RPMI8226 (cell line): ENCODE data around the gene NOTO.

Experiments used
- DNase-seq: peaks from one replicate; pipeline ENCODE4 v3.0.0-alpha.2; 2015

NOTO gene

DNA sequence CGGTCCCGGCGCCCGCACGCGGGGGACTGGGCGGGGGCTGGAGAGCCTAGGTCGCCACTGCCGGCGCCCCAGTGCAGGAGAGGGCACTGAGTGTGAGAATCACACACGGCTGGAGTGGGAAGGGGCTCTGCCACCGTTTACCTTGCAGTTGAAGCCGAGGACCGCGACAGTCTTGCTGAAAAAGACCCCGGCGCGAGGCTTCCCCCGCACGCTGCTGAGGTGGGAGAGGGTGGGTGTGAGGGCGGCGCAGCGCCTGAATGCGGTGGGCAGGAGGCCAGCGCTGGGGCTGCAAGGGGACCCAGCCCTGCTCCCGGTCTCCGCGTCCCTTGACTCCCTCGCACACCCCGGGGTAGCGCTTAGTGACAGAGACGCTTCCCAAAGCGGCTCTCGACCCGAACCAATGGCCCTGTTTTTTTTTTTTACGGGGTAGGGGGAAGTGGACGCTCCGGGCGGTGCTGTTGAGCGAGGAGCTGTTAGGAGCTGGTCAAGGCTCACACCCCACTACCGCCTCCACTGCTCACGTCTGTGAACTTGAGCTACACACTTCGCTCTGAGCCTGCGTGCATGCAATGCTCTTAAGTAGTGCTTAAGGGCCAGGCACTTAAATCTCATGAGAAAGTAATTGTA lies 794 bp downstream of the NOTO start:
- DNase-seq, result no peak

DNA sequence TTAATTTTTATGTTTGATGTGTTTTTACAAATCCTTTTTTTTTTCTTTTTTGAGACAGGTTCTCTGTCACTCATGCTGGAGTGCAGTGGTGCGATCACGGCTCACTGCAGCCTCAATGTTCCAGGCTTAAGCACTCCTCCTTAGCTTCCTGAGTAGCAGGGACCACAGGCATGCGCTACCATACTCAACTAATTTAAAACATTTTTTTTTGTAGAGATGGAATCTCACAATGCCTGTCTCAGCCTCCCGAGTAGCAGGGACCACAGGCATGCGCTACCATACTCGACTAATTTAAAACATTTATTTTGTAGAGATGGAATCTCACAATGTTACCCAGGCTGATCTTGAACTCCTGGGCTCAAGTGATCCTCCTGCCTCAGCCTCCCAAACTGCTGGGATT lies 3.2 kb downstream of the NOTO start:
- DNase-seq, result no peak

DNA sequence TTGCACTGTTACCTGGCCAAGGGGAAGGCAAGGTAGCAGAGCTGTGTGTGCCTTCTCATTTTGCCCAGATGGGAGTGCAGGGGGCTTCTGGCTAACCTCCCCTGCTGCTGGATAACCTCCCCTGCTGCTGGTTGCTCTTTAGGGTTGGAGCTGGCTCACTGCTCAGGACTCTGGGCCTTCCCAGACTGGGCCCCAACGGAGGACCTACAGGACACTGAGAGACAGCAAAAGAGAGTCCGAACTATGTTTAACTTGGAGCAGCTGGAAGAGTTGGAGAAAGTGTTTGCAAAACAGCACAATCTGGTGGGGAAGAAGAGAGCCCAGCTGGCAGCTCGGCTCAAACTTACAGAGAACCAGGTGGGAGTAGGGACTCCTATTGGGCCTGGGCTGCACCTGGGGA lies 5.9 kb downstream of the NOTO start:
- peak; percentile 41 for DNase-seq

DNA sequence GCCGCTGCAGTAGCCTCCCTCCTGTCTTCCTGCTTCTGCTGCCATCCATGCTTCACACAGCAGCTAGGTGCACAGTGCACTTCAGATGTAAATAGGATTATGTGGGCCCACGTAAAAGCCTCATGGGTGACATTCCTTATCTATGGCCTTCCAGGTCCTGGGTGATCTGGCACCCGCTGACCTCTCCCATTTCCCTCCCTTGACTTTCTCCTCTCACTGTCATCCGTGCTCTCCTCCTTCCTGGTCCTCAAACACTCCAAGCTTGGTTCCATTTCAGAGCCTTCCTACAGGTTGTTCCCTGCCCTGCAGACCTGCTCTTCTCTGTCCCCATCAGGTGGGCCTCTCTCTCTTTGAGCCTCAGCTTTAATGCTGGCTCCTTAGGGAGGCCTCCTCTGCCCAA lies 7.6 kb downstream of the NOTO start:
- DNase-seq, result no peak

GRCh38 chr2:73210696-73211095 lies 8.3 kb downstream of the NOTO start:
- DNase-seq, result no peak

- no peak for DNase-seq
These were observed 9.7 kb downstream of the NOTO start for GRCh38 chr2:73212098-73212447.

DNA sequence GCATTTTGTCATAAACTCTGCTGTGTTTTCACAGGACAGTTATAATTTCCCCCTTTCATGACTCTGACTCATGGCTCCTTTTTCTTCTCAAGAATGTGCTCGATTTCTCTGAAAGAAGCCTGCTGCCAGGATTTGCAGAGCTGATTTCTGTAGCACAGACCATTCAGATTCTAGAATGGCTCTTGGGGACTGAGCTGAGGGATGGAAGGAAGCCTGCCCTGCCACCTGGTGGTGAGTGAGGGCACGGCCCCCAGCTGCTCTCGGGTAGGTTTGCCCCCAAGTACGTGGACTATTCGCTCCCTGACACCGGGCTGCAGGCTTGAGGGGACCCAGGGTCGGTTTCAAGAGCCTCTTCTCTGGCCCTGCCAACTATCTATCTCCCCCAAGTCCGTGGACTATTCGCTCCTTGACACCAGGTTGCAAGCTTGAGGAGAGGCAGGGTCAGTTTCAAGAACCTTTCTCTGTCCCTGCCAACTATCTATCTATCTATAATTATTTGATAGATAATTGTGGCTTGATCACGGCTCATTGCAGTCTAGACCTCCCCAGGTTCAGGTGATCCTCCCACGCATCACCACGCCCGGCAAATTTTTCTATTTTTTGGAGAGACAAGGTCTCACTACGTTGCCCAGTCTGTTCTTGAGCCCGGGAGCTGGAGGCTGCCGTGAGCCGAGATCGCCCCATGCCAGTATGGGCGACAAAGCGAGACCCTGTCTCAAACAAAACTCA lies 10.2 kb downstream of the NOTO start:
- DNase-seq, result peak; percentile 78

GRCh38 chr2:73214120-73215035 lies 12.0 kb downstream of the NOTO start, which contains the start of gene SMYD5:
Gene SMYD5 (plus strand): TSS chr2:73214245. CDS start chr2:73214267, 22 bp downstream.
- DNase-seq, result peak; percentile 92

DNA sequence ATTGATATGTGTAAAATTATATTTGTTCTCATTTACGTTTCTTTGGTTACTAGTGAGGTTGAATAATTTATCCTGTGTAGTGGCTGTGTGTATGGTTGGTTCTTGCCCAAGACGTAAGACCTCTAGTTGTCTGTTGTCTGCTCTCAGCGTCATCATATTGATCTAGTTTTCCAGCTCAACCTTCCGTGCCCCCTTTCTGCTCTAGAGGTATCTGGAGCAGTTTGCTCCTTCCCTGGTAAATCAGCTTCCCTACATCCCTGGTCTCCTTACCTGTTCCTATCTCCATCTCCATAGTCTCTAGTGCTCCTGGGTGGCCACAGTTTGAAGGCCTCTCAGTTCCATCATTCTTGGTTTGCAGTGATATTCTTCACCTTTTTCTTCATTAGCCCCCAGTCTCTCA lies 12.9 kb downstream of the NOTO start:
- DNase-seq, result no peak

GRCh38 chr2:73217160-73217559 lies 14.8 kb downstream of the NOTO start:
- no peak for DNase-seq

GRCh38 chr2:73217826-73218225 lies 15.5 kb downstream of the NOTO start:
- no peak for DNase-seq

- no peak for DNase-seq
These were observed 15.9 kb downstream of the NOTO start for GRCh38 chr2:73218298-73218697.

- no peak for DNase-seq
These were observed 21.4 kb downstream of the NOTO start for GRCh38 chr2:73223821-73224220.

DNA sequence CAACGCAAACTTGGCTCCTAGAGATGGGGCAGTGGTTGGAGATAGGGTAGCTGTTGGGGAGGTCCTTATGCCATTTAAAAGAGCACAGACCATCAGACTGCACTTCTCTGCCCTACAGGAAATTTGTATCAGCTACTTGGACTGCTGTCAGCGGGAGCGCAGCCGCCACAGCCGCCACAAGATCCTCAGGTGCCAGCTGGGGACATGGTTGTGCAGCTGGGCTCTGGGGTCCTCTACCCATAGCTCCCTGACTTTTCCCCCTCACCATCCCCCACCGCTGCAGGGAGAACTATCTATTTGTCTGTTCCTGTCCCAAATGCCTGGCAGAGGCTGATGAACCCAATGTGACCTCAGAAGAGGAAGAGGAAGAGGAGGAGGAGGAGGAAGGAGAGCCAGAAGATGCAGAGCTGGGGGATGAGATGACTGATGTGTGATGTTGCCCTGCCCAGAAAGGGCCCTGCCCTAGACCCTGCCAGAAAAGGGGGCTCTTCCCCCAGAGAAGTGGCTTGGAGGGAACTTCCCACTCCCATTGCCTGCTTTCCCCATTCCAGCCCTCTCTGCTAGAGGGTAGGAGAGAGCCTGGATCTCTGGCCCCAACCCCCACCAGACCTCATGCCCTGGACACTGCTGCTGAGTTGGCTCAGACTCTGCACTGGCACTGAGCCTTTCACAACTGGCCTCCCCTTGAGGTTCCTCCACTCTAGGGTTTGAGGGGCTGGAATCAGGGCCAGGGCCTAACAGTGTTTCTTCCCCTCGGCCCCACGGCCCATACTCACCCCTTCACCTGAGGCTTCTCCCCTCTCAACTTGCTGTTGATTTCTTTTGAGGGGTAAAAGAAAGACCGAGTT lies 23.4 kb downstream of the NOTO start:
- no peak for DNase-seq

DNA sequence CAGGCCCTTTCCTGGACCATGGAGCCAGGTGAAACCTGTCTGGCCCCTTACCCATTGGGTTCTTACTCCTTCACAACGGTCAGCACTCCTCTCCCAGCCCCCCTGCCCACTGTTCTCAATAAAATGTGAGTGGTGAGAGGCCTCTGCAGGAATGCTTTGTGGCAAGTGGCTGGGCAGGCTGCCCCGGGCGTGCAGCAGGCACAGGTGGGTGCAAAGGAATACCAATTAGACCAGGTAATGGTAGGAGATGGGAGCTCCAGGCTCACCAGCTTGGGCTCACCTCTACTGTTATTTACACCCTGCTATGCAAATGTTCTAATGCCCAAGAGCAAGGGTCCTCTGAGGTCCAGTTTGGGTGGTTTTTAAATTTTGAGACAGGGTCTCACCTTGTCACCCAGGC lies 24.7 kb downstream of the NOTO start:
- no peak for DNase-seq

GRCh38 chr2:73228631-73229030 lies 26.3 kb downstream of the NOTO start:
- DNase-seq, result no peak

- DNase-seq, result peak; percentile 71
These were observed 30.2 kb downstream of the NOTO start for GRCh38 chr2:73232403-73233153.

DNA sequence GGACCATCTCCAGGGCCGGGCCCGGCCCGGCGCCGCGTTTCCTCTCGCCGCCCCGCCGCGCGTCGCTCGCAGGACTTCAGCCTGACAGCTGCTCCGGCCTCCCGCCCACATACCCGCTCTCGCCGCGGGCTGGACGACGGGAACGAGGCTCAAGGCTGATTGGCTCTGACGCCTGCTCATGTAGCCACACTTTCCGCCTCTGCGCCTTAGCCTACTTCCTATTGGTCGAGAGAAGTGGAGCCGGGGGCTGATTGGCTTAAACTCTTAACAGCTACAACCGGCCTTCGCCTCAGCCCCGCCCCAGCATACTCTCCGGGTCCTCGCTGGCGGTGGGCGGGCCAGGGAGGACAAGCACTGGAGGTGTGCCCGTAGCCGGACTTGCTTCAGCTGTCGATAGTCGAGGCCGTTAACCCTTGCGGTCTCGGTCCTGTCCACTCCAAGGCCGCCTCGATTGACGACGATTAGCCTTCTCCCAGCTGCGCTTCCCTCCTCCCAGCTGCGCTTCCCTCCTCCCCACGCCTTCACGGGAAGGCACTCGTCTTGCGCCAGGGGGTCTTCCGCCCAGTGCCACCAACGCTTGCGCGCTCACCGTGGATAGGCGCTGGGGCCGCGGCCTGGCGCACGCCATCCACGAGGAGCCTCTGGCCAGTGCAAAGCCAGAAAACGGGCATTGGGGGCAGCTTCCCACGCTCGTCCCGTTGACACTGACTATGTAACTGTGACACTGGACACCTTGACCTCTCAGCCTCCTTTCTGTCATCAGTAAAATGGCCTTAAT lies 31.0 kb downstream of the NOTO start, which contains the start of gene PRADC1:
Gene PRADC1, minus strand, starts transcription at position 86 of the 778 bp plus-strand sequence. Its CDS starts 79 bp downstream, at position 7.
- peak; percentile 99 for DNase-seq

DNA sequence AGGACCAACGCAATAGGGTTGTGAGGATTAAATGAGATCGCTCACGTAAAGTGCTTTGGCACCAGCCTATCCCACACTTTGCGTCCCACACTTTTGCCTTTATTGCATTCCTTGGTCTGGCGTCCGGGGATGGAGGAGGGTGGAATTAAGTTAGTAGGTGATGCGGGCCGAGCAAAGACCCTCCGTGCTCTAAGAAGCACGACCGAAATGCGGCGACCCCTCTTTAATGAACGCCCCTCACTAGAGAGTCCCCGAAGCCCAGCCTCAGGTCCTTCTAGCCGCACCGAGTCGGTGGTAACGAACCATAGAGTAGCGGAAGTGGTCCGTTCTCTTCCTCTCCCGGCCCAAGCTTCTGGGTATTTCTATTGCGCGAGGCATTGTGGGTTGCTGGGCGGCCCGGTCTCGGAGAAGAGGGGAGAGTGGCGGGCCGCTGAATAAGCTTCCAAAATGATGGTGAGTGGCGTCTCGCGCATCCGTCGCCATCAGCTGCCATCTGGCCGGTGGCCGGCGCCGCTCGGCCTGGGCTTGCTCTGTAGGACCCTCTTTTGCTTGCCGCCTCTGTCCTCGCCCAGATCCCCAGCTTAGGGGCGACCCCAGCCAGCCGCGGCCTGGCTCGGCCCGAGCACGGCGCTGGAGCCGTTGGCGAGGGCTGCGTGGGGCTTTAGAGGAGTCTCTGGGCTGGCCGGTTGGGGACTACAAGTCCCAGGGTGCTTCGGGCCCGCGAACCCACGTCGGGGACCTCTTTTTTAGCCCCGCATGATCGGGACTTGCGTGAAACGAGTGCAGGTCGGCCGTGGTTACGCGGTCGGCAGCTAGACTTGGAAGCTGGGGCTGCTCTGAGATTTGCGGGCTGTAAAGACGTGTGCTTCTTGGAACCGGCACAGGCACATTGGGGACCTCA lies 31.8 kb downstream of the NOTO start, which contains the start of gene CCT7:
Gene CCT7, plus strand, starts transcription at position 377 of the 901 bp plus-strand sequence. Its CDS starts 71 bp downstream, at position 448.
- DNase-seq, result peak; percentile 93
